Measurements from ENCODE around the gene ATP6V0B. TPM values are rescaled to one million over a fixed set of nuclear protein-coding genes. Genes with fewer than 3 reads are reported as not detected.

The ATP6V0B gene
- total and polyA plus RNA-seq, 2 of the 8 experiments (the other 6 are each of a cell fraction or from before 2014, with no cell fraction given) = 105 to 308 TPM

GRCh38 chr1:44014365-44015104, 39.8 kb downstream of the ATP6V0B start:
- Histone ChIP-seq H2BK120ac (replicated peaks; ENCODE audit: low read depth, low read length) (no peak overlapping the region), H2AFZ (ENCODE audit: low read length) (no peak overlapping the region), H2BK15ac (ENCODE audit: low read length) (no peak overlapping the region), H3K4me3 (ENCODE audit: extremely low read depth in 1 of 4, insufficient read depth in 2 of 4, low read depth in 3 of 4, low read length in 4 of 4) (no peak overlapping the region), H4K5ac (ENCODE audit: insufficient read length, low read depth, low read length) (no peak overlapping the region), H3K36me3 (ENCODE audit: control insufficient read depth in 2 of 4, insufficient read depth in 4 of 4, low read length in 3 of 4) (peaks cover 0 to 2% (median 0%) of the 10 kb centered on the region in 4 experiments; a peak in 1 of 8 replicates), H3K27ac (ENCODE audit: low read depth, low read length) (no peak overlapping the region), H2AK5ac (ENCODE audit: low read depth, low read length) (no peak overlapping the region), H3K23me2 (ENCODE audit: low read depth, low read length) (no peaks in the 10 kb centered on the region), H4K20me1 (replicated peaks in 1 of 2; ENCODE audit: control insufficient read depth in 1 of 2, insufficient read depth in 2 of 2, low read length in 2 of 2) (peaks cover 0 to 8% of the 10 kb centered on the region in 2 experiments), H4K8ac (ENCODE audit: extremely low read depth, insufficient read depth, low read length) (no peak overlapping the region), H2BK12ac (ENCODE audit: low read depth, low read length) (no peak overlapping the region), H3K4me1 (replicated peaks in 1 of 4; ENCODE audit: control insufficient read depth in 3 of 4, insufficient read depth in 4 of 4, low read length in 3 of 4) (peaks cover 0 to 8% (median 2%) of the 10 kb centered on the region in 4 experiments; a peak in 3 of 7 replicates), H4K91ac (replicated peaks; ENCODE audit: insufficient read length, low read length) (no peak overlapping the region), H3K4ac (replicated peaks; ENCODE audit: insufficient read length, low read depth, low read length) (no peak overlapping the region), H3K56ac (replicated peaks; ENCODE audit: insufficient read length, low read depth, low read length) (no peak overlapping the region), H3K9ac (replicated peaks in 1 of 4; ENCODE audit: extremely low read depth in 1 of 4, low read depth in 3 of 4, low read length in 3 of 4) (no peak overlapping the region), H2BK5ac (ENCODE audit: low read depth, low read length) (no peak overlapping the region), H3K79me1 (ENCODE audit: low read depth, low read length) (no peaks in the 10 kb centered on the region), H3K18ac (ENCODE audit: extremely low read depth, low read length) (no peak overlapping the region), H3K4me2 (ENCODE audit: insufficient read depth in 1 of 2, low read depth in 2 of 2, low read length in 2 of 2) (no peak overlapping the region), H3K79me2 (ENCODE audit: control insufficient read depth in 1 of 2, insufficient read depth in 2 of 2, low read length in 2 of 2) (no peaks in the 10 kb centered on the region), H3K14ac (ENCODE audit: insufficient read length) (no peak overlapping the region), H3K9me3 (ENCODE audit: insufficient read depth in 2 of 2, low read depth in 1 of 2, low read length in 1 of 2) (no peaks in the 10 kb centered on the region), H3K23ac (ENCODE audit: insufficient read length) (no peak overlapping the region), H2BK20ac (ENCODE audit: low read length) (no peak overlapping the region), H3K27me3 (replicated peaks in 1 of 4; ENCODE audit: control insufficient read depth in 3 of 4, extremely low read depth in 1 of 4, insufficient read depth in 3 of 4, low read length in 3 of 4) (no peaks in the 10 kb centered on the region)
- ChIA-PET POLR2A (ENCODE audit: partially characterized antibody) (interaction anchor here (0.6 to 27.1 kb wide), 6 partner anchors 4 to 54 kb away, joined by 3 to 544 read pairs (median 8); partner anchors contain the start of gene SLC6A9), CTCF (ENCODE audit: partially characterized antibody) (interaction anchor here (0.8 to 16.6 kb wide), 8 partner anchors 11 to 249 kb away, joined by 3 to 252 read pairs (median 6); partner anchors contain the start of gene SLC6A9)
- WGBS, 2 experiments (ENCODE audit: extremely low coverage in 1 of 2, insufficient coverage in 1 of 2, insufficient read length in 1 of 2, insufficient replicate concordance in 2 of 2, low coverage in 1 of 2, low lambda C conversion rate in 2 of 2, missing lambda C conversion rate in 1 of 2) = 80% methylated on average over 8 of the region's 8 CpGs; no CpG with 5 or more reads in 1 of the 2 experiments
- DNase-seq (ENCODE audit: low read depth in 1 of 2, low spot score in 2 of 2) (no peak), FAIRE-seq (no peak)
- TF ChIP-seq POLR2A (IDR thresholded peaks at IDR 0.05; ENCODE audit: control extremely low read depth in 1 of 2, low read depth in 2 of 2, low read length in 2 of 2) = no peak
- TF ChIP-seq BRCA1 (IDR thresholded peaks at IDR 0.05; ENCODE audit: low read depth, low read length) = no peak
- no peak for TF ChIP-seq TAF1 (IDR thresholded peaks at IDR 0.05; ENCODE audit: low read depth, low read length)
- TF ChIP-seq CTBP2 (IDR thresholded peaks at IDR 0.05; ENCODE audit: borderline replicate concordance, insufficient read depth, insufficient read length, low read length) = no peak
- no peak for TF ChIP-seq EP300 (IDR thresholded peaks at IDR 0.05; ENCODE audit: borderline replicate concordance in 1 of 2, low read depth in 2 of 2, low read length in 2 of 2)
- TF ChIP-seq GABPA (IDR thresholded peaks at IDR 0.05; ENCODE audit: borderline replicate concordance, insufficient read depth, low read length) = no peak
- no peak for TF ChIP-seq KDM5A (IDR thresholded peaks at IDR 0.05; ENCODE audit: low read length)
- TF ChIP-seq NANOG (IDR thresholded peaks at IDR 0.05; ENCODE audit: insufficient read depth, low read depth, low read length, poor library complexity, severe bottlenecking) = no peak
